Fibroblast of gingiva (primary cell): ENCODE results near the gene PROSER2.
A peak's percentile ranks its signal among the peaks of the same experiment; 100 is the strongest.

Experiments
- DNase-seq: peaks from one replicate; pipeline ENCODE4 v3.0.0-alpha.2; 2011; ENCODE audit warnings: low read depth

Gene PROSER2

GRCh38 chr10:11869743-11870460, 46.7 kb downstream of the PROSER2 start:
- no peak for DNase-seq

GRCh38 chr10:11870461-11870780, 47.3 kb downstream of the PROSER2 start:
- no peak for DNase-seq

- no peak for DNase-seq
Observed at GRCh38 chr10:11870900-11871400, 47.8 kb downstream of the PROSER2 start.

- no peak for DNase-seq
Observed at GRCh38 chr10:11871466-11871865, 48.3 kb downstream of the PROSER2 start.

GRCh38 chr10:11874568-11875493, 51.7 kb downstream of the PROSER2 start:
- DNase-seq: no peak

GRCh38 chr10:11875494-11876281, 52.5 kb downstream of the PROSER2 start:
- DNase-seq: peak; percentile 86

- DNase-seq: no peak
Observed at GRCh38 chr10:11876324-11876723, 53.2 kb downstream of the PROSER2 start.

- no peak for DNase-seq
Observed at GRCh38 chr10:11876805-11877590, 53.8 kb downstream of the PROSER2 start.

- no peak for DNase-seq
Observed at GRCh38 chr10:11877591-11877905, 54.4 kb downstream of the PROSER2 start.

- DNase-seq: no peak
Observed at GRCh38 chr10:11878776-11879175, 55.6 kb downstream of the PROSER2 start.

GRCh38 chr10:11879387-11880094, 56.4 kb downstream of the PROSER2 start:
- no peak for DNase-seq

GRCh38 chr10:11880151-11881029, 57.2 kb downstream of the PROSER2 start:
- no peak for DNase-seq

- no peak for DNase-seq
Observed at GRCh38 chr10:11881030-11881476, 57.9 kb downstream of the PROSER2 start.

- DNase-seq: no peak
Observed at GRCh38 chr10:11881477-11882417, 58.6 kb downstream of the PROSER2 start.

GRCh38 chr10:11882646-11883375, 59.7 kb downstream of the PROSER2 start:
- no peak for DNase-seq

GRCh38 chr10:11884706-11885423, 61.7 kb downstream of the PROSER2 start:
- DNase-seq: no peak

GRCh38 chr10:11885437-11886137, 62.4 kb downstream of the PROSER2 start:
- no peak for DNase-seq
